Measurements from ENCODE around the gene FGFR2.

DNA sequence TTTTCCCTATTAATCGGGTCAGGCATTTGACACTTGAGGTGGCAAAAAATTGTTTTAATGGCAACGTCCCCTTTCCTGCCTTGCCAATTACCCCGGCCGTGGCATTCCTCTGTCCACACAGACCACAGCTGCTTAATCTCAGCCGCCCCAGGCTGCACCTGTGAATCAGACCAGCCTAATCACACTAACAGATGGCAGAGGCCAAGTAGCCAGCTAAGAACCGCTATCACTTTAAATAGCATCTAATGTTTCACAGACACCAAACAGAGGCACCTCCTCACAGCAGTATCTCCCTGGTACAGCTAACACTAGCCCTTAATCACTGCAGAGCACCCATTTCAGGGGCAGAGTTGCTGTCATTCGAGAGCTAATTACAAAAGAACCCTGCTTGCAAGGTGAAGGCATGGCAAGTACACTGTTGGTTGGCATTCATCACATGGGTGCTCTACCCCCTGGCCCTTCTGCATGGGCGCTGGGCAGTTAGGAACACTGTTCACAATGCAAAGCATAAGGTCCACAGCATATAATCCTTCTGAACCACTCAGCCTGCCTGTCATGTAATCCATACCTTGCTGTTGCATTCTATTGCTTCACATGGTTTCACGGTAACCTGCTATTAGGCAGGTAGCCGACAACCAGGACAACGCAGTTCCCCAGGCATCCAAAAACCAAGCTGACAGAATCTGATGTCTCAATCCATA lies 38.8 kb downstream of the FGFR2 start:
- TF ChIP-seq, protein P1, sequence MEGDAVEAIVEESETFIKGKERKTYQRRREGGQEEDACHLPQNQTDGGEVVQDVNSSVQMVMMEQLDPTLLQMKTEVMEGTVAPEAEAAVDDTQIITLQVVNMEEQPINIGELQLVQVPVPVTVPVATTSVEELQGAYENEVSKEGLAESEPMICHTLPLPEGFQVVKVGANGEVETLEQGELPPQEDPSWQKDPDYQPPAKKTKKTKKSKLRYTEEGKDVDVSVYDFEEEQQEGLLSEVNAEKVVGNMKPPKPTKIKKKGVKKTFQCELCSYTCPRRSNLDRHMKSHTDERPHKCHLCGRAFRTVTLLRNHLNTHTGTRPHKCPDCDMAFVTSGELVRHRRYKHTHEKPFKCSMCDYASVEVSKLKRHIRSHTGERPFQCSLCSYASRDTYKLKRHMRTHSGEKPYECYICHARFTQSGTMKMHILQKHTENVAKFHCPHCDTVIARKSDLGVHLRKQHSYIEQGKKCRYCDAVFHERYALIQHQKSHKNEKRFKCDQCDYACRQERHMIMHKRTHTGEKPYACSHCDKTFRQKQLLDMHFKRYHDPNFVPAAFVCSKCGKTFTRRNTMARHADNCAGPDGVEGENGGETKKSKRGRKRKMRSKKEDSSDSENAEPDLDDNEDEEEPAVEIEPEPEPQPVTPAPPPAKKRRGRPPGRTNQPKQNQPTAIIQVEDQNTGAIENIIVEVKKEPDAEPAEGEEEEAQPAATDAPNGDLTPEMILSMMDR (IDR thresholded peaks at IDR 0.05) = no peak
- TF ChIP-seq POLR2A (IDR thresholded peaks at IDR 0.05) = no peak

All from thyroid gland (tissue), 4 donors.